Measurements from ENCODE around the gene DOK5. TPM values are rescaled to one million over a fixed set of nuclear protein-coding genes. Genes with fewer than 3 reads are reported as not detected.

Gene DOK5
- total and polyA plus RNA-seq, 2 of the 8 experiments (the other 6 are each of a cell fraction or from before 2014, with no cell fraction given), result 8.9 to 15.0 TPM

- Histone ChIP-seq H4K8ac (ENCODE audit: extremely low read depth, insufficient read depth, low read length) (no peak overlapping the region), H2AK5ac (ENCODE audit: low read depth, low read length) (no peak overlapping the region), H3K4me3 (ENCODE audit: extremely low read depth in 1 of 4, insufficient read depth in 2 of 4, low read depth in 3 of 4, low read length in 4 of 4) (no peak overlapping the region), H2AFZ (ENCODE audit: low read length) (no peak overlapping the region), H3K27me3 (replicated peaks in 1 of 4; ENCODE audit: control insufficient read depth in 3 of 4, extremely low read depth in 1 of 4, insufficient read depth in 3 of 4, low read length in 3 of 4) (no peaks in the 10 kb centered on the region), H3K4me2 (ENCODE audit: insufficient read depth in 1 of 2, low read depth in 2 of 2, low read length in 2 of 2) (no peak overlapping the region), H4K91ac (replicated peaks; ENCODE audit: insufficient read length, low read length) (no peak overlapping the region), H3K56ac (replicated peaks; ENCODE audit: insufficient read length, low read depth, low read length) (no peak overlapping the region), H2BK20ac (ENCODE audit: low read length) (no peak overlapping the region), H3K9me3 (ENCODE audit: insufficient read depth in 2 of 2, low read depth in 1 of 2, low read length in 1 of 2) (no peaks in the 10 kb centered on the region; a peak in 1 of 4 replicates), H4K20me1 (replicated peaks in 1 of 2; ENCODE audit: control insufficient read depth in 1 of 2, insufficient read depth in 2 of 2, low read length in 2 of 2) (no peaks in the 10 kb centered on the region), H3K14ac (ENCODE audit: insufficient read length) (no peak overlapping the region), H2BK15ac (ENCODE audit: low read length) (no peak overlapping the region), H3K79me2 (ENCODE audit: control insufficient read depth in 1 of 2, insufficient read depth in 2 of 2, low read length in 2 of 2) (no peaks in the 10 kb centered on the region), H3K23me2 (ENCODE audit: low read depth, low read length) (no peaks in the 10 kb centered on the region), H2BK12ac (ENCODE audit: low read depth, low read length) (no peak overlapping the region), H2BK120ac (replicated peaks; ENCODE audit: low read depth, low read length) (no peak overlapping the region), H3K18ac (ENCODE audit: extremely low read depth, low read length) (no peak overlapping the region), H3K36me3 (ENCODE audit: control insufficient read depth in 2 of 4, insufficient read depth in 4 of 4, low read length in 3 of 4) (no peaks in the 10 kb centered on the region), H3K79me1 (ENCODE audit: low read depth, low read length) (no peaks in the 10 kb centered on the region), H3K4me1 (replicated peaks in 1 of 4; ENCODE audit: control insufficient read depth in 3 of 4, insufficient read depth in 4 of 4, low read length in 3 of 4) (no peaks in the 10 kb centered on the region), H2BK5ac (ENCODE audit: low read depth, low read length) (no peak overlapping the region), H3K27ac (ENCODE audit: low read depth, low read length) (no peak overlapping the region), H3K4ac (replicated peaks; ENCODE audit: insufficient read length, low read depth, low read length) (no peak overlapping the region), H4K5ac (ENCODE audit: insufficient read length, low read depth, low read length) (no peak overlapping the region), H3K9ac (replicated peaks in 1 of 4; ENCODE audit: extremely low read depth in 1 of 4, low read depth in 3 of 4, low read length in 3 of 4) (no peak overlapping the region), H3K23ac (ENCODE audit: insufficient read length) (no peak overlapping the region)
- FAIRE-seq (no peak), DNase-seq (ENCODE audit: low read depth in 1 of 2, low spot score in 2 of 2) (no peak)
- no peak for TF ChIP-seq HDAC6 (IDR thresholded peaks at IDR 0.05; ENCODE audit: low read depth, low read length)
- TF ChIP-seq JUN (IDR thresholded peaks at IDR 0.05; ENCODE audit: low read depth, low read length), result no peak
- TF ChIP-seq ATF3 (IDR thresholded peaks at IDR 0.05; ENCODE audit: insufficient read depth, low read depth, low read length), result no peak
- TF ChIP-seq JUND (IDR thresholded peaks at IDR 0.05; ENCODE audit: low read length), result no peak
- no peak for TF ChIP-seq PHF8 (conservative IDR thresholded peaks at IDR 0.05; ENCODE audit: low read depth, low read length)
- ChIA-PET CTCF (ENCODE audit: partially characterized antibody) (interaction anchor here (0.8 to 4.4 kb wide), 14 partner anchors 12 to 549 kb away, joined by 3 to 27 read pairs (median 3); partner anchors contain the start of gene PFDN4), POLR2A (ENCODE audit: partially characterized antibody) (interaction anchor here (0.7 kb wide), 1 partner anchor 14 kb away, joined by 3 read pairs; no protein-coding TSS in a partner anchor)
- 92 to 100% methylated on average over 1 to 4 of the region's 4 CpGs for WGBS, 2 experiments (ENCODE audit: extremely low coverage in 1 of 2, insufficient coverage in 1 of 2, insufficient read length in 1 of 2, insufficient replicate concordance in 2 of 2, low coverage in 1 of 2, low lambda C conversion rate in 2 of 2, missing lambda C conversion rate in 1 of 2)
Measured at GRCh38 chr20:54646156-54646517, 170.7 kb downstream of the DOK5 start.
